ENCODE data around the gene GPD1. TPM values are rescaled to one million over a fixed set of nuclear protein-coding genes. Genes with fewer than 3 reads are reported as not detected.

The GPD1 gene
- total RNA-seq, 2 experiments from 2014 or later = 0.41 to 0.47 TPM

GRCh38 chr12:50117057-50117622 is 13.3 kb downstream of the GPD1 start:
- no peaks in the 10 kb centered on the region for H3K9me3 Mint-ChIP-seq

GRCh38 chr12:50119387-50119786 is 15.6 kb downstream of the GPD1 start:
- intact Hi-C loops (cut with DNase I, micrococcal nuclease) = loop anchor here in 1 of 2 experiments (10.0 kb wide), 1 partner anchor 165 kb away; the partner anchor contains the start of gene LIMA1
- Histone ChIP-seq H3K36me3 (ENCODE audit: insufficient read depth, low read length) (peaks cover 81% of the 10 kb centered on the region), H3K4me1 (ENCODE audit: insufficient read depth, low read length) (peaks cover 39% of the 10 kb centered on the region), H3K27me3 (ENCODE audit: control insufficient read depth in 1 of 2, insufficient read depth in 2 of 2, low read length in 2 of 2) (no peaks in the 10 kb centered on the region), H3K27ac (ENCODE audit: low read depth in 1 of 2, low read length in 2 of 2) (no peak overlapping the region), H3K4me3 (ENCODE audit: low read length) (no peak overlapping the region), H3K9me3 (ENCODE audit: control insufficient read depth in 1 of 2, insufficient read depth in 1 of 2, low read length in 2 of 2) (no peaks in the 10 kb centered on the region)
- no peak for ATAC-seq (ENCODE audit: poor library complexity)
- Mint-ChIP-seq H3K27ac (no peak overlapping the region), H3K9me3 (no peaks in the 10 kb centered on the region), H3K4me1 (ENCODE audit: low read depth) (peaks cover 46% of the 10 kb centered on the region), H3K36me3 (ENCODE audit: low read depth) (peaks cover 80% of the 10 kb centered on the region), H3K27me3 (no peaks in the 10 kb centered on the region), H3K4me3 (no peak overlapping the region)
- CTCF ChIA-PET = interaction anchor here (1.0 kb wide), 1 partner anchor 13 kb away, joined by 3 read pairs; no protein-coding TSS in a partner anchor
- DNase-seq = peak in 1 of 14 experiments; percentile 12
- TF ChIP-seq CTCF (IDR thresholded peaks at IDR 0.05) = no peak
- POLR2A ChIA-PET = no interaction called here

More at GRCh38 chr12:50117057-50117622, 13.3 kb downstream of the GPD1 start:
- Histone ChIP-seq H3K9me3 (ENCODE audit: control insufficient read depth in 1 of 2, insufficient read depth in 1 of 2, low read length in 2 of 2) (no peaks in the 10 kb centered on the region), H3K27ac (ENCODE audit: low read depth in 1 of 2, low read length in 2 of 2) (no peak overlapping the region), H3K36me3 (ENCODE audit: insufficient read depth, low read length) (peaks cover 58% of the 10 kb centered on the region), H3K4me1 (ENCODE audit: insufficient read depth, low read length) (peaks cover 58% of the 10 kb centered on the region), H3K27me3 (ENCODE audit: control insufficient read depth in 1 of 2, insufficient read depth in 2 of 2, low read length in 2 of 2) (no peaks in the 10 kb centered on the region), H3K4me3 (ENCODE audit: low read length) (no peak overlapping the region)
- CTCF ChIA-PET = interaction anchor here (2.3 kb wide), 1 partner anchor 15 kb away, joined by 9 read pairs; no protein-coding TSS in a partner anchor
- H3K4me1 Mint-ChIP-seq (ENCODE audit: low read depth) = peaks cover 51% of the 10 kb centered on the region
- no peak overlapping the region for H3K27ac Mint-ChIP-seq
- POLR2A ChIA-PET = interaction anchor here (0.7 to 1.2 kb wide), 4 partner anchors 9 to 81 kb away, joined by 3 to 4 read pairs (median 4); partner anchors contain the start of gene CERS5
- H3K4me3 Mint-ChIP-seq = no peak overlapping the region
- ATAC-seq (ENCODE audit: poor library complexity) (no peak), DNase-seq (no peak)
- TF ChIP-seq CTCF (IDR thresholded peaks at IDR 0.05) = no peak
- intact Hi-C loops (cut with DNase I, micrococcal nuclease) = loop anchor here in 1 of 2 experiments (1.0 to 10.0 kb wide), 2 partner anchors 10 to 168 kb away; partner anchors contain the start of gene LIMA1
- no peaks in the 10 kb centered on the region for H3K27me3 Mint-ChIP-seq
- peaks cover 73% of the 10 kb centered on the region for H3K36me3 Mint-ChIP-seq (ENCODE audit: low read depth)

- Histone ChIP-seq H3K36me3 (ENCODE audit: insufficient read depth, low read length) (peaks cover 78% of the 10 kb centered on the region), H3K27ac (ENCODE audit: low read depth in 1 of 2, low read length in 2 of 2) (no peak overlapping the region), H3K9me3 (ENCODE audit: control insufficient read depth in 1 of 2, insufficient read depth in 1 of 2, low read length in 2 of 2) (no peaks in the 10 kb centered on the region), H3K4me1 (ENCODE audit: insufficient read depth, low read length) (peaks cover 32% of the 10 kb centered on the region), H3K4me3 (ENCODE audit: low read length) (no peak overlapping the region), H3K27me3 (ENCODE audit: control insufficient read depth in 1 of 2, insufficient read depth in 2 of 2, low read length in 2 of 2) (no peaks in the 10 kb centered on the region)
- DNase-seq (peak in 1 of 14 experiments; percentile 27), ATAC-seq (ENCODE audit: poor library complexity) (no peak)
- intact Hi-C loops (cut with DNase I, micrococcal nuclease) = no loop called here
- peaks cover 85% of the 10 kb centered on the region for H3K36me3 Mint-ChIP-seq (ENCODE audit: low read depth)
- ChIA-PET POLR2A (interaction anchor here (0.6 to 3.0 kb wide), 2 partner anchors 8 to 36 kb away, joined by 3 to 18 read pairs; partner anchors contain the start of gene COX14), CTCF (interaction anchor here (0.6 to 1.3 kb wide), 2 partner anchors 9 to 11 kb away, joined by 4 to 6 read pairs; partner anchors contain the start of gene COX14)
- H3K4me3 Mint-ChIP-seq = peak overlapping the region; percentile 13
- H3K27me3 Mint-ChIP-seq = no peaks in the 10 kb centered on the region
- no peaks in the 10 kb centered on the region for H3K9me3 Mint-ChIP-seq
- TF ChIP-seq CTCF (IDR thresholded peaks at IDR 0.05) = no peak
- H3K27ac Mint-ChIP-seq = peak overlapping the region; percentile 67
- peaks cover 48% of the 10 kb centered on the region for H3K4me1 Mint-ChIP-seq (ENCODE audit: low read depth)
Observed at GRCh38 chr12:50120521-50120920, 16.7 kb downstream of the GPD1 start.

Data from CD4-positive, alpha-beta T cell (primary cell).